HepG2 (cell line): ENCODE data around the gene LRTM2. TPM values are rescaled to one million over a fixed set of nuclear protein-coding genes. Genes with fewer than 3 reads are reported as not detected.

Experiments used
- ATF3 ChIP-seq: sonication (generic); formaldehyde crosslinking; IDR thresholded peaks from 2 replicates; pipeline ENCODE4 v1.4.0; 2020; ENCODE audit warnings: missing genetic modification reagents
- CCDC6 ChIP-seq: sonication (generic); formaldehyde crosslinking; IDR thresholded peaks from 2 replicates; pipeline ENCODE4 v1.8.1; 2022; ENCODE audit warnings: mild to moderate bottlenecking, missing genetic modification reagents, moderate library complexity
- CREM ChIP-seq, 2 experiments: sonication (generic) in 1 of 2; formaldehyde crosslinking in 1 of 2; IDR thresholded peaks; 2 replicates each; pipeline versions ENCODE4 v1.4.0 to v1.6.1; 2016 to 2020; ENCODE audit warnings: antibody characterized with exemption in 1 of 2, mild to moderate bottlenecking in 1 of 2, missing genetic modification reagents in 1 of 2
- HHEX ChIP-seq: IDR thresholded peaks from 2 replicates; pipeline ENCODE4 v1.6.1; 2016; ENCODE audit warnings: control low read depth
- HNRNPK ChIP-seq: fragments of 200-400 bp; formaldehyde crosslinking; IDR thresholded peaks from 2 replicates; pipeline ENCODE4 v1.6.1; 2018; ENCODE audit warnings: low read length, low read depth, moderate library complexity, mild to moderate bottlenecking; ENCODE audit not compliant: poor library complexity, severe bottlenecking
- MATR3 ChIP-seq: sonication (generic); formaldehyde crosslinking; IDR thresholded peaks from 2 replicates; pipeline ENCODE4 v1.4.0; 2020; ENCODE audit warnings: missing genetic modification reagents
- MAZ ChIP-seq, 2 experiments: sonication (generic) in 1 of 2; formaldehyde crosslinking in 1 of 2; IDR thresholded peaks; 2 replicates each; pipeline versions ENCODE4 v1.5.0 to v1.6.1; 2012 to 2020; ENCODE audit warnings: low read depth in 2 of 2, mild to moderate bottlenecking in 2 of 2, borderline replicate concordance in 1 of 2, improper control_type of control experiment in 1 of 2, low read length in 1 of 2, missing genetic modification reagents in 1 of 2, moderate library complexity in 1 of 2
- MIER2 ChIP-seq: IDR thresholded peaks from 2 replicates; pipeline ENCODE4 v1.6.1; 2016; ENCODE audit warnings: missing biosample characterization, missing genetic modification reagents
- NCOR1 ChIP-seq: fragments of 200-600 bp; sonication (generic); IDR thresholded peaks from 2 replicates; pipeline ENCODE4 v1.7.0; 2017; ENCODE audit warnings: antibody characterized with exemption, low read length, borderline replicate concordance
- NFE2L1 ChIP-seq: sonication (generic); formaldehyde crosslinking; IDR thresholded peaks from 2 replicates; pipeline ENCODE4 v1.4.0; 2020; ENCODE audit warnings: missing genetic modification reagents, mild to moderate bottlenecking, borderline replicate concordance
- THRA ChIP-seq: sonication (generic); formaldehyde crosslinking; IDR thresholded peaks from 2 replicates; pipeline ENCODE4 v1.4.0; 2020; ENCODE audit warnings: missing genetic modification reagents, borderline replicate concordance
- ZBTB33 ChIP-seq: sonication (generic); formaldehyde crosslinking; IDR thresholded peaks from 2 replicates; pipeline ENCODE4 v1.4.0; 2020; ENCODE audit warnings: missing genetic modification reagents
- ZFP41 ChIP-seq: sonication (generic); formaldehyde crosslinking; IDR thresholded peaks from 2 replicates; pipeline ENCODE4 v1.4.0; 2020; ENCODE audit warnings: mild to moderate bottlenecking, missing genetic modification reagents, borderline replicate concordance
- ZKSCAN8 ChIP-seq: IDR thresholded peaks from 2 replicates; pipeline ENCODE4 v1.6.1; 2016; ENCODE audit warnings: borderline replicate concordance, missing genetic modification reagents, missing compliant biosample characterization
- ZNF143 ChIP-seq: sonication (generic); formaldehyde crosslinking; IDR thresholded peaks from 2 replicates; pipeline ENCODE4 v1.4.0; 2020; ENCODE audit warnings: missing genetic modification reagents
- ZNF280D ChIP-seq: sonication (generic); formaldehyde crosslinking; IDR thresholded peaks from 2 replicates; pipeline ENCODE4 v1.5.1; 2020; ENCODE audit warnings: mild to moderate bottlenecking, missing genetic modification reagents
- ZNF615 ChIP-seq: sonication (generic); formaldehyde crosslinking; IDR thresholded peaks from 2 replicates; pipeline ENCODE4 v1.5.0; 2020; ENCODE audit warnings: mild to moderate bottlenecking, missing genetic modification reagents, borderline replicate concordance
- ZNF775 ChIP-seq: sonication (generic); formaldehyde crosslinking; IDR thresholded peaks from 2 replicates; pipeline ENCODE4 v1.4.0; 2020; ENCODE audit warnings: missing genetic modification reagents, mild to moderate bottlenecking, moderate library complexity, borderline replicate concordance
- ZNF784 ChIP-seq: sonication (generic); formaldehyde crosslinking; IDR thresholded peaks from 2 replicates; pipeline ENCODE4 v1.5.1; 2020; ENCODE audit warnings: missing genetic modification reagents, mild to moderate bottlenecking, borderline replicate concordance
- polyA plus RNA-seq, 8 experiments: library from polyadenylated mRNA; depleted of rRNA in 3 of 8; stranded (reverse) in 7 of 8; unstranded in 1 of 8; fragments of >200 nt; fragmentation: Illumina TruSeq in 4 of 8; extraction: Trizol in 4 of 8; gene quantifications; 2 replicates each; pipeline versions ENCODE4 v1.2.1 to v1.2.3, GENCODE V29; 2011 to 2016; ENCODE audit warnings: low read depth in 4 of 8, missing spikeins in 1 of 8, mixed read lengths in 1 of 8; ENCODE audit not compliant: insufficient read depth in 1 of 8
- total RNA-seq, 5 experiments: library from RNA; depleted of rRNA; stranded (reverse); fragments of >200 nt; fragmentation: Illumina TruSeq; extraction: Trizol; gene quantifications; 2 replicates each; pipeline ENCODE4 v1.2.3, GENCODE V29; 2016; ENCODE audit warnings: low read depth in 1 of 5

LRTM2 gene
- total and polyA plus RNA-seq, 2 of the 13 experiments (the other 11 are each of a cell fraction or from before 2014, with no cell fraction given): 0.09 TPM; not detected in 1

- TF ChIP-seq MAZ (IDR thresholded peaks at IDR 0.05; ENCODE audit: borderline replicate concordance, low read depth, low read length) (no peak), MAZ (CRISPR knock-in tag; IDR thresholded peaks at IDR 0.05; ENCODE audit: low read depth) (0 out of 2 replicates have a peak, but pooled peaks have one; percentile 26), ZNF615 (CRISPR knock-in tag) (no peak), ZNF143 (CRISPR knock-in tag) (no peak), CREM (IDR thresholded peaks at IDR 0.05) (peak; percentile 60; the same call in 1 of the 2 replicates), CREM (CRISPR knock-in tag; IDR thresholded peaks at IDR 0.05) (no peak), ZBTB33 (0 out of 2 replicates have a peak, but pooled peaks have one; percentile 23), ZNF280D (no peak), NCOR1 (peak; percentile 49; the same call in 1 of the 2 replicates), ZKSCAN8 (no peak), ZNF784 (CRISPR knock-in tag) (0 out of 2 replicates have a peak, but pooled peaks have one; percentile 44), ZFP41 (CRISPR knock-in tag) (no peak), ATF3 (peak; percentile 95), MATR3 (CRISPR knock-in tag) (no peak), ZNF775 (CRISPR knock-in tag) (no peak), THRA (CRISPR knock-in tag) (peak; percentile 62; the same call in 1 of the 2 replicates), HNRNPK (no peak), NFE2L1 (no peak), CCDC6 (no peak), MIER2 (CRISPR knock-in tag) (peak; percentile 84; the same call in 1 of the 2 replicates), HHEX (CRISPR knock-in tag) (0 out of 2 replicates have a peak, but pooled peaks have one; percentile 24)
Observed at GRCh38 chr12:1812650-1813302, 7.6 kb upstream of the LRTM2 start (continued).
